Transverse colon (tissue), 4 donors: Measurements from ENCODE around the gene DDX52.

Experiments
- POLR2A ChIP-seq: fragments of 450-650 bp; IDR thresholded peaks from one replicate; pipeline ENCODE4 v1.6.1; 2016; ENCODE audit warnings: antibody characterized with exemption, mild to moderate bottlenecking, moderate library complexity
- POLR2AphosphoS5 ChIP-seq, 3 donors: sonication (generic); formaldehyde crosslinking; IDR thresholded peaks; one replicate each; pipeline ENCODE4 v1.6.1; 2016; ENCODE audit warnings: antibody characterized with exemption in 3 of 3
- TF ChIP-seq, protein P1 (sequence below), 5 experiments: fragments of 200-600 bp in 3 of 5; fragments of 450-650 bp in 2 of 5; sonication (generic) in 3 of 5; IDR thresholded peaks; 1 replicate in 2 of 5; 2 replicates in 3 of 5; pipeline ENCODE4 v1.5.1; 2016 to 2017; ENCODE audit warnings: antibody characterized with exemption in 5 of 5, inconsistent platforms in 3 of 5, mild to moderate bottlenecking in 2 of 5, moderate library complexity in 1 of 5

DNA sequence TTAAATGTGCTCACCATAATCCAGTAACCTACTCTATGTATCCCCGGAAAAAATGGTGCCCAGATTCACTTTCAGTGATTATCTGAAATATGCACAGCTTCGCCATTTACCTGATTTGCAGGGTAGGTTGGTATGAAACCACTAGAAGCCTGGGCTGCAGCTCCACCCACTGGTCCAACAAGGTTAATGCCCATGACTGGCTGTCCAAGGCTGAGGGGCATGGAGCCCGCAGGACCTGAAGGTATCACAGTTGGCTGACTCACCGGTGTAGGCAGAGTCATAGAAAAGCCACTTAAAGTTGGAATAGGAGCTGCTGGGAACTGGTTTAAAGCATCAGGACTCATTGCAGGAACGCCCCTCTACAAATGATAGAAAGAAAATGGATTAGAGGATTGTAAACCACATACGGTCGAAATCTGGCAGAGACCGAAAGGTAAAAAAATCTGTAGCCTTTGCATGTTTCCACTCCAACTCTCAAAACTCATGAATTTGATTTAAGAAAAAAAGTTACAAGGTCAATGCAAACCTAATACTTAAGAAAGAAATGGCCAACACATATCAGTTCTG lies 72.6 kb downstream of the DDX52 start:
- TF ChIP-seq, protein P1, sequence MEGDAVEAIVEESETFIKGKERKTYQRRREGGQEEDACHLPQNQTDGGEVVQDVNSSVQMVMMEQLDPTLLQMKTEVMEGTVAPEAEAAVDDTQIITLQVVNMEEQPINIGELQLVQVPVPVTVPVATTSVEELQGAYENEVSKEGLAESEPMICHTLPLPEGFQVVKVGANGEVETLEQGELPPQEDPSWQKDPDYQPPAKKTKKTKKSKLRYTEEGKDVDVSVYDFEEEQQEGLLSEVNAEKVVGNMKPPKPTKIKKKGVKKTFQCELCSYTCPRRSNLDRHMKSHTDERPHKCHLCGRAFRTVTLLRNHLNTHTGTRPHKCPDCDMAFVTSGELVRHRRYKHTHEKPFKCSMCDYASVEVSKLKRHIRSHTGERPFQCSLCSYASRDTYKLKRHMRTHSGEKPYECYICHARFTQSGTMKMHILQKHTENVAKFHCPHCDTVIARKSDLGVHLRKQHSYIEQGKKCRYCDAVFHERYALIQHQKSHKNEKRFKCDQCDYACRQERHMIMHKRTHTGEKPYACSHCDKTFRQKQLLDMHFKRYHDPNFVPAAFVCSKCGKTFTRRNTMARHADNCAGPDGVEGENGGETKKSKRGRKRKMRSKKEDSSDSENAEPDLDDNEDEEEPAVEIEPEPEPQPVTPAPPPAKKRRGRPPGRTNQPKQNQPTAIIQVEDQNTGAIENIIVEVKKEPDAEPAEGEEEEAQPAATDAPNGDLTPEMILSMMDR (IDR thresholded peaks at IDR 0.05): peak; percentile 27 to 51 (median 46)
- TF ChIP-seq POLR2AphosphoS5 (IDR thresholded peaks at IDR 0.05) (no peak), POLR2A (no peak)
